Endodermal cell (in vitro differentiated cells): ENCODE data around the gene NRM. TPM values are rescaled to one million over a fixed set of nuclear protein-coding genes. Genes with fewer than 3 reads are reported as not detected.

Experiments
- DNase-seq: peaks from one replicate; pipeline ENCODE4 v3.0.0-alpha.2; 2017
- H3K27ac ChIP-seq: 2 replicates; pipeline ENCODE4 v1.5.1; 2013; ENCODE audit warnings: mild to moderate bottlenecking, low read depth, low read length, moderate library complexity
- H3K27me3 ChIP-seq: 2 replicates; pipeline ENCODE4 v1.6.1; 2013; ENCODE audit warnings: mild to moderate bottlenecking, low read length, moderate library complexity; ENCODE audit not compliant: insufficient read depth, control insufficient read depth, poor library complexity, severe bottlenecking
- H3K36me3 ChIP-seq: 2 replicates; pipeline ENCODE4 v1.7.0; 2013; ENCODE audit warnings: mild to moderate bottlenecking, low read length, moderate library complexity; ENCODE audit not compliant: control insufficient read depth, insufficient read depth
- H3K4me1 ChIP-seq: one replicate; pipeline ENCODE4 v1.7.0; 2013; ENCODE audit warnings: low read length; ENCODE audit not compliant: control insufficient read depth, insufficient read depth
- H3K4me3 ChIP-seq: 2 replicates; pipeline ENCODE4 v1.5.1; 2013; ENCODE audit warnings: mild to moderate bottlenecking, low read length, moderate library complexity
- H3K9ac ChIP-seq: 2 replicates; pipeline ENCODE4 v1.6.1; 2013; ENCODE audit warnings: mild to moderate bottlenecking, low read length, moderate library complexity; ENCODE audit not compliant: poor library complexity, severe bottlenecking; ENCODE audit errors: extremely low read depth
- H3K9me3 ChIP-seq: 2 replicates; pipeline ENCODE4 v1.6.1; 2013; ENCODE audit warnings: mild to moderate bottlenecking, low read length, moderate library complexity; ENCODE audit not compliant: control insufficient read depth
- H3K27ac Mint-ChIP-seq: 2 replicates; pipeline ENCODE4 v1.8.0; 2020; ENCODE audit warnings: mixed read lengths
- H3K27me3 Mint-ChIP-seq: 2 replicates; pipeline ENCODE4 v1.8.0; 2021; ENCODE audit warnings: mild to moderate bottlenecking, mixed read lengths; ENCODE audit not compliant: insufficient read depth
- H3K36me3 Mint-ChIP-seq: 2 replicates; pipeline ENCODE4 v1.8.0; 2020; ENCODE audit warnings: low read depth, mixed read lengths
- H3K4me1 Mint-ChIP-seq: 2 replicates; pipeline ENCODE4 v1.8.0; 2020; ENCODE audit warnings: mixed read lengths
- H3K4me3 Mint-ChIP-seq: 2 replicates; pipeline ENCODE4 v1.8.0; 2020; ENCODE audit warnings: mild to moderate bottlenecking, moderate library complexity, mixed read lengths
- H3K9me3 Mint-ChIP-seq: 2 replicates; pipeline ENCODE4 v1.8.0; 2020; ENCODE audit warnings: mild to moderate bottlenecking, mixed read lengths
- CTCF ChIP-seq: fragments of 200-600 bp; sonication (generic); conservative IDR thresholded peaks from 2 replicates; pipeline ENCODE4 v1.5.0; 2021; ENCODE audit warnings: antibody characterized with exemption, mild to moderate bottlenecking
- WGBS, 2 experiments: methylation state at CpG; one replicate each; pipeline versions ENCODE4 v1.1.5 to v1.1.7; 2013; ENCODE audit warnings: missing lambda C conversion rate in 2 of 2, mixed read lengths in 1 of 2; ENCODE audit not compliant: insufficient coverage in 1 of 2, insufficient read length in 1 of 2; 5-methylcytosine and 5-hydroxymethylcytosine counted together
- total RNA-seq, 2 donors: library from RNA; stranded (reverse); fragmentation: NEBNext Ultra II Directional in 1 of 2; extraction: Animal tissue kit (Norgen Biotek cat#: 25700) in 1 of 2; gene quantifications; 2 replicates in 1 of 2; 3 replicates in 1 of 2; pipeline ENCODE4 v1.2.1, GENCODE V29; 2021

Gene NRM
- total RNA-seq, 2 donors from 2014 or later: 37.1 TPM

- Histone ChIP-seq H3K27ac (no peak overlapping the region), H3K36me3 (peaks cover 34% of the 10 kb centered on the region), H3K4me1 (peaks cover 18% of the 10 kb centered on the region), H3K9ac (no peak overlapping the region), H3K27me3 (no peaks in the 10 kb centered on the region), H3K9me3 (no peaks in the 10 kb centered on the region), H3K4me3 (peak overlapping the region; percentile 95)
- H3K9me3 Mint-ChIP-seq: no peaks in the 10 kb centered on the region
- H3K4me1 Mint-ChIP-seq: peaks cover 54% of the 10 kb centered on the region
- no peaks in the 10 kb centered on the region for H3K27me3 Mint-ChIP-seq
- H3K4me3 Mint-ChIP-seq: peak overlapping the region; percentile 75
- H3K27ac Mint-ChIP-seq: no peak overlapping the region
- 88 to 93% methylated on average over 3 to 4 of the region's 4 CpGs for WGBS, 2 experiments
- TF ChIP-seq CTCF: no peak
- no peak for DNase-seq
- H3K36me3 Mint-ChIP-seq: peaks cover 26% of the 10 kb centered on the region
Measured at GRCh38 chr6:30681766-30682142, 9.0 kb downstream of the NRM start.

- WGBS, 2 experiments: 80 to 86% methylated on average over 5 to 7 of the region's 7 CpGs
- Histone ChIP-seq H3K27ac (peak overlapping the region; percentile 38), H3K27me3 (no peaks in the 10 kb centered on the region), H3K36me3 (peaks cover 41% of the 10 kb centered on the region), H3K4me1 (peaks cover 12% of the 10 kb centered on the region), H3K9me3 (no peaks in the 10 kb centered on the region), H3K9ac (no peak overlapping the region), H3K4me3 (peak overlapping the region; percentile 65)
- Mint-ChIP-seq H3K9me3 (no peaks in the 10 kb centered on the region), H3K27me3 (no peaks in the 10 kb centered on the region), H3K4me3 (no peak overlapping the region), H3K36me3 (peaks cover 27% of the 10 kb centered on the region), H3K4me1 (peaks cover 47% of the 10 kb centered on the region), H3K27ac (peak overlapping the region; percentile 55)
- TF ChIP-seq CTCF: no peak
- no peak for DNase-seq
Measured at GRCh38 chr6:30679765-30680535, 10.8 kb downstream of the NRM start.

GRCh38 chr6:30678964-30679726 is 11.6 kb downstream of the NRM start:
- Histone ChIP-seq H3K4me3 (peak overlapping the region; percentile 65), H3K27me3 (no peaks in the 10 kb centered on the region), H3K9ac (no peak overlapping the region), H3K36me3 (peaks cover 41% of the 10 kb centered on the region), H3K4me1 (peaks cover 12% of the 10 kb centered on the region), H3K9me3 (no peaks in the 10 kb centered on the region), H3K27ac (no peak overlapping the region)
- Mint-ChIP-seq H3K4me1 (peaks cover 42% of the 10 kb centered on the region), H3K27me3 (no peaks in the 10 kb centered on the region), H3K4me3 (no peak overlapping the region), H3K27ac (no peak overlapping the region), H3K36me3 (peaks cover 26% of the 10 kb centered on the region), H3K9me3 (no peaks in the 10 kb centered on the region)
- 25% methylated on average over 11 to 30 of the region's 31 CpGs for WGBS, 2 experiments
- peak; percentile 99 for TF ChIP-seq CTCF
- peak; percentile 97 for DNase-seq
